IPS-18c (cell line): ENCODE data around the gene PTPRN2.
"Not testable (repeated sequence)": the region's sequence is repeated elsewhere in the genome, so short reads cannot be mapped to it uniquely, and the experiment has no call there.

Source experiments
- H3K4me3 ChIP-seq: 2 replicates; pipeline ENCODE4 v1.7.0; 2013; ENCODE audit warnings: low read depth, mild to moderate bottlenecking, low read length, moderate library complexity; ENCODE audit not compliant: insufficient read depth
- H3K9me3 ChIP-seq: one replicate; pipeline ENCODE4 v1.6.1; 2013; ENCODE audit warnings: mild to moderate bottlenecking, low read length, moderate library complexity; ENCODE audit not compliant: control insufficient read depth, insufficient read depth

Gene PTPRN2

DNA sequence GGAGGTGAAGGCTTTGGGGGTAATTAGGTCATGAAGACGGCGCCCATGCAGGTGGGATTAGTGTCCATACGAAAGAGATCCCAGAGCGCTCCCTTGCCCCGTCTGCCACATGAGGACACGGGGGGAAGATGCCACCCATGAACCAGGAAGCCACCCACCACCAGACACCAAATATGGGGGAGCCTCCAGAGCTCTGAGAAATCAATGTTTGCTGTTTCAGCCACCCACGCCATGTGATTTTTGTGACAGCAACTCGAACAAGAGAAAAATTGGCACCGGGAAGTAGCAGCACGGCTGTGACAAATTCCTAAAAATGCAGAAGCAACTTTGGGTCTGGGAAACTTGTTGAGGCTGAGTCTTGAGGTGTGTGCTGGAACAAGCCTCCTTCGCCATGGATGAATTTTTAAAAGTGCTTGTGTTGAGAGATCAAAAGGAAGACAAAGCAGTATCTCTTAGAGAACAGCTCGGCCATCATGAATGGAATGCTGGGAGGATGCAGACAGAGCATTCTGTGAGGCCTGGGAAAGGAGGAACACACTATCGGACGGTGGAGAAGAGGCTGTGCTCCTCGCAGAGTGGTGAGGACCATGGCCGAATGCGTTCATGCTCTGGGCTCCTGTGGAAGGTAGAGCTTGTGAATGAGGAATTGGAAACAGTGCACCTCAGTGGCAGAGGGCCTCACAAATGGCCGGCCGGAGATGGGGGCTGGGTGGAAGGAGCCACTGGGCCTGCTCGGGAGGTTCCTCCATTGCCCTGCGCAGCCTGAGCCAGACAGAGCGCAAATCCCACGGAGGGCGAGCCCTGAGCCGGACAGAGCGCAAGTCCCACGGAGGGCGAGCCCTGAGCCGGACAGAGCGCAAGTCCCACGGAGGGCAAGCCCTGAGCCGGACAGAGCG lies 277.5 kb downstream of the PTPRN2 start:
- H3K9me3 ChIP-seq = peaks cover 51% of the 10 kb centered on the region
- no peak overlapping the region for H3K4me3 ChIP-seq

DNA sequence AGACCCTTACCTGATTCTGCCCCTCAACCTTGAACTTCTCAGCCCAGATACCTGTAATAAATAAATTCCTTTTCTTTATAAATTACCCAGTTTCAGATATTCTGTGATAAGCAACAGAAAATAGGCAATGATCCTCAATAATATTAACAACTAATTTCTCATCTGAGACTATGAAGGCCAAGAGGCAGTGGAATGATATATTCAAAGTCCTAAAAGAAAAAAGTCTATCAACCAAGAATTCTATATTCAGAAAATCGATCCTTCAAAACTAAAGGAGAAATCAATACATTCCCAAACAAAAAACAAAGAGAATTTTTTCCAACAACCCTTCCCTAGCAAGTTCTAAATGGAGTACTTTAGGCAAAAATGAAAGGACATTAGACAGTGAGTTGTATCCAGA lies 279.6 kb downstream of the PTPRN2 start:
- peaks cover 41% of the 10 kb centered on the region for H3K9me3 ChIP-seq
- no peak overlapping the region for H3K4me3 ChIP-seq

DNA sequence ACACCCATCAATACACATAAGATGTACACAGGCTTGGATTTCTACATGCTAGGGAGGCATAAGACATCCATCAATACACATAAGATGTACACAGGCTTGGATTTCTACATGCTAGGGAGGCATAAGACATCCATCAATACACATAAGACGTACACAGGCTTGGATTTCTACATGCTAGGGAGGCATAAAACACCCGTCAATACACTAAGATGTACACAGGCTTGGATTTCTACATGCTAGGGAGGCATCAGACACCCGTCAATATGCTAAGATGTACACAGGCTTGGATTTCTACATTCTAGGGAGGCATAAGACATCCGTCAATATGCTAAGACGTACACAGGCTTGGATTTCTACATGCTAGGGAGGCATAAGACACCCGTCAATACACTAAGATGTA lies 283.6 kb downstream of the PTPRN2 start:
- peaks cover 28% of the 10 kb centered on the region for H3K9me3 ChIP-seq
- not testable (repeated sequence) for H3K4me3 ChIP-seq

DNA sequence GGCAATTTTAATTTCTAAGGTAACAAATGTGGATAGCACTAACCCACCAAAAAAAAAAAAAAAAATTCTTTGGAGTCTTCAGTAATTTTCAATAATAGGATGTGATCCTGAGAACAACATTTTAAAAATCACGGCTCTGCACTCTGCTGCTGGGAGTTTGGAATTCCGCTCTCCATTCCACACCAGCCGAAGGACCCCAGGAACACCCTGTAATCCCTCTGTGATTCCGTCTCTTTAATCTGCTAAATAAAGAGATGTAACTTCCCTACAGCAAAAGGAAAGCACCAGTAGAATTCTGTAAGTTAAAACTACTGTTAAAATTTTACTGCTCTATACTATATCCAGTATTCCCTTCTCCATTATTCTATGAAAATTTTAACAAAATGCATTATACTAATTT lies 284.5 kb downstream of the PTPRN2 start:
- Histone ChIP-seq H3K4me3 (no peak overlapping the region), H3K9me3 (peaks cover 36% of the 10 kb centered on the region)

DNA sequence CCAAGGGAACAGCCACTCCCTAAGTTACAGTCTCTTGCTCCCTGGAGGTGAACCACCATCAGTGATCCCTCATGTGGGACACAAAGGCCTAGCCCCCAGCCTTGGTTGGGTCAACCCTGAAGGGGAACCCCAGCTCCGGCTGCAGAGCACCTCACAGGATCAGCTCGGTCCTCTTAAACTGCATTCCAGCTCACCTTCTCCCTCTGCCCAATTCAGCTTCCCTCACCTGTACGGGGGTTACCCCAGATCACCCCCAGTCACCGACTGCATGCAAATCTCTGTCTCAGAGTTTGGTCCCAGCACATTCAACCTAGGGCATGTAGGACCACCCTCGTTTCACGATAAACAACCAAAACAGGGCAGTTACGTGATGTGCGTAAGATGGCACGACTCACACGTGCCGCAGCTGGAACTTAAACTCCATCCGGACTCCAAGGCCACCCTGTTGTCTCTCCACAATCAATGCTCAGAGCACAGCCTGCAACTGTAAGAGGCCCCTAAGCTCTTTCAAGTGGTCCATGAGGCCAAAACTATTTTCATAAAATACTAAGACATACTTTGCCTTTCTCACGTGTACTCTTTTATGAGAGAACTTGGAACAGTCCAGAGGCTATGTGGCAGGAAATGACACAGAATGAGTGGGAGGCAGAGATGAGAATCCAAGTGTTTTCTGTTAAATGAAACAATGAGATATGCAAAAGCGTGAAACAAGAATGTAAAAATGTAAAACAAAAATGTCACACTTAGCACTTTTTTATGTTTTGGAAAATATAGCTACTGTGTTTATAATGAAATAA lies 285.2 kb downstream of the PTPRN2 start:
- no peak overlapping the region; the same call in 1 of the 2 replicates for H3K4me3 ChIP-seq
- H3K9me3 ChIP-seq = peaks cover 33% of the 10 kb centered on the region

DNA sequence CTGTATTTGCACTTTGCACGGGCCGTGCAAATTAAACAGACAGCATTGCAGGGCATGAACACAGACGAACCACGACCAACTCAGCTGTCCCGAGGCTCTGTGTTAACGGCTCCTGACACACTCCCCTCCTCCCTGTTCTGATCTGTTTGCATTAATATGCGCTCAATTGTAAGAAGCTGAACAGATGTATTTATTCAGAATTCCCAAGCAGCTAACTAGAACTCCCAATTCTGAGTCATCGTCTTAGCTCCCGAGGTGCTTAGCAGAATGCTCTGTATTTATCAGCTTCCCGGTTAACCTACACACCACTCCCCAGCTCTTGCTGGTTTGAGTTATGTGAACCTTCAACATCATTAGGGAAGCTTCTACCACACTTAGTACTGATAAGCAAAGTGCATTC lies 286.4 kb downstream of the PTPRN2 start:
- H3K9me3 ChIP-seq = peaks cover 37% of the 10 kb centered on the region
- H3K4me3 ChIP-seq = no peak overlapping the region

DNA sequence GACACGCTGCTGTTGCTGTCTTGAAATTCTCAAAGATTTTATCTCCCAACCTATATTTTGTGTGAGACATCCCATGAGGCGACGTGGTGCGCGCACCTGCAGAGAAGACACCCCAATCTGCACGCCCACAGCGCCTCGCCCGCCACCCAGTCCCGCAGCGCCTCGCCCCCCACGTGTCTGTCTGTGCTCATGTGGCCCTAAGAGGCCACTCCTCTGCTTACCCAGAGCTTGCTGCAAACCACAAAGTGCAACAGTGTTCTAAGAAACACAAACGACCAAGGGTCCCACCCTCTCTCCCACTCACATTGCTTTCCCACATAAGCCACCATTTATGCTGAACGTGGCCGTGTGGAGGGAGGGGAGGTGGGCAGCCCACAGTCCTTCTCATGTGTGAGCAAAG lies 287.2 kb downstream of the PTPRN2 start:
- no peak overlapping the region for H3K4me3 ChIP-seq
- H3K9me3 ChIP-seq = peaks cover 38% of the 10 kb centered on the region

DNA sequence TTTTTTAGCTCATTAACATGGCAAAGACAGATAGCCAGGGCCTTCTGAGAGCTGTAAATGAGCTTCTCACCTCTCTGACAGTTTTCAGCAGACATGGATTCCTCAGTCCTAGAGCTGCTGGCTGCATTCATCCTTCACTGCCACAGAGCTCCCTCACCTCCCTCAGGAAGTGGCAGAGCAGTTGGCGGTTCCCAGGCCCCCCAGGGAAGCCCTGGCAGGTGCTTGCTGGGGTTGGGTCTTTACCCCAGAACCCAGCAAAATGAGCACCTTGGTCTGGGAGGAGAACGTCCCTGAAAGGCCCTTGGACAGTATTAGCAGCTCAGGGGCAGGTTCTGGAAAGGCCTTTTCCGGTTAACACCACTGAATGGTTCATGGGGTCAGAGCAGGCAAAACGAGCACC lies 288.0 kb downstream of the PTPRN2 start:
- no peak overlapping the region for H3K4me3 ChIP-seq
- peaks cover 44% of the 10 kb centered on the region for H3K9me3 ChIP-seq

DNA sequence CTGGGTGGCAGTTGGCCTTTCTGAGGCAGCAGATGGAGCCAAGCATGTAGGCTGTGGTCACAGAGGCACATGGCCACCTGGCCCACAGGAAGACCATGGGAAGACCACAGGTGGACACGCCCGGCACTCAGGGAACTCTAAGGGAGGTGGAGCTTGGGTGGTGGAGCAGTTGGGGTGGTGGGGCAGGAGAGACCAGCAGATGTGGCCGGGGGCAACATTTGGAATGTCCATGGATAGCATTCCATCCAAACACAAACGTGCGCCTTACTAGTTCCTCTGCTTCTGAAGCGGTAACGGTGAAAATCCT lies 290.9 kb downstream of the PTPRN2 start:
- peaks cover 52% of the 10 kb centered on the region for H3K9me3 ChIP-seq
- no peak overlapping the region for H3K4me3 ChIP-seq

DNA sequence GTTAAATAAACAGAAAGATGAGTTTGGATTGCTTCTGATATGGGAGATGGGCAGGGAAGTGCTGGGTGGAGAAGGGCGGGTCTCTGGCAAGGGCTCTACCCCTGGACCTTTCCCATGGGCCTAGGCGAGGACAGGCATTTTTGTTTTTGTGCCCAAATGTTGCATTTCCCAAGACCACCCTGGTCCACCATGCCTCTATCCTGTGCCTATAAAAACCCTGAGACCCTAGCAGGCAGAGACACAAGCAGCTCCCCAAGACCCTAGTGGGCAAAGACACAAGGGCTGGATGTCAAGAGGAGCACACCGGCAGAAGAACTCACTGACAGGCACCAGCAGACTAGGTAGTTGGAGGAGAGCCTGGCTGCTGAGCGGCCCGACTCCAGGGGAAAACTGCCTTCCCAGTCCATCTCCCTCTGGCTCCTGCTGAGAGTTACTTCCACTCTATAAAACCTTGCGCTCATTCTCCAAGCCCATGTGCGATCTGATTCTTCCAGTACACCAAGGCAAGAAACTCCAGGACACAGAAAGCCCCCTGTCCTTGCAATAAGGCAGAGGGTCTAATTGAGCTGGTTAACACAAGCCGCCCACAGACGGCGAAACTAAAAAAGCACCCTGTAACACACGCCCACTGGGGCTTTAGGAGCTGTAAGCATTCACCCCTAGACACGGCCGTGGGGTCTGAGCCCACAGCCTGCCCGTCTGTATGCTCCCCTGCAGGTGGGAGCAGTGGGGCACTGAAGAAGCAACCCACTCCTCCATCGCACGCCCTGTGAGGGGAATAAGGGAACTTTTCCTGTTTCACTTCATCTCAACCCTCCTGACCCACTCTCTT lies 291.4 kb downstream of the PTPRN2 start:
- H3K9me3 ChIP-seq = peaks cover 49% of the 10 kb centered on the region

DNA sequence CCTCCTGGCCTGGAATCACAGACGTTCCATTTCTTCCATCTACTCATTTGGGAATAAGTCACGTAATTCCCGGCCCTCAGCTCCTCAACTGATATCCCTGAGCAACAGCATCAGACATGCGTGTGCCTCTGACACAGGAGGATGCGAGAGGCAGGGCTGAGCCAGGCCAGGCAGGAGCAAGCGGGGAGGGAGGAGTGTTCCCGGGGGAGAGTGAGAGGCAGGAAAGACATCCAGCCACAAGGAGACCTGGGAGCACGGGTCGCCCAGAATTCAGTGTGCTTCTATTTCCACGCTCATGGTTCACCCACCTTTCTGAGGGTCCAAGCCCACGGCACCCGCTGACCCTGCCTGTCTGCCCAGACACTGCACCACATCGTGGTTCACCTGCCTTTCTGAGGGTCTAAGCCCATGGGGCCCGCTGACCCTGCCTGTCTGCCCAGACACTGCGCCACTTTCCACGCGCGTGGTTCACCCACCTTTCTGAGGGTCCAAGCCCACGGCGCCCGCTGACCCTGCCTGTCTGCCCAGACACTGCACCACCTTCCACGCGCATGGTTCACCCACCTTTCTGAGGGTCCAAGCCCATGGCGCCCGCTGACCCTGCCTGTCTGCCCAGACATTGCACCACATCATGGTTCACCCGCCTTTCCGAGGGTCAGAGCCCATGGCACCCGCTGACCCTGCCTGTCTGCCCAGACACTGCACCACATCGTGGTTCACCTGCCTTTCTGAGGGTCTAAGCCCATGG lies 293.0 kb downstream of the PTPRN2 start:
- peaks cover 46% of the 10 kb centered on the region for H3K9me3 ChIP-seq
- not testable (repeated sequence) for H3K4me3 ChIP-seq

More for the DNA sequence above, 291.4 kb downstream of the PTPRN2 start:
- no peak overlapping the region for H3K4me3 ChIP-seq

DNA sequence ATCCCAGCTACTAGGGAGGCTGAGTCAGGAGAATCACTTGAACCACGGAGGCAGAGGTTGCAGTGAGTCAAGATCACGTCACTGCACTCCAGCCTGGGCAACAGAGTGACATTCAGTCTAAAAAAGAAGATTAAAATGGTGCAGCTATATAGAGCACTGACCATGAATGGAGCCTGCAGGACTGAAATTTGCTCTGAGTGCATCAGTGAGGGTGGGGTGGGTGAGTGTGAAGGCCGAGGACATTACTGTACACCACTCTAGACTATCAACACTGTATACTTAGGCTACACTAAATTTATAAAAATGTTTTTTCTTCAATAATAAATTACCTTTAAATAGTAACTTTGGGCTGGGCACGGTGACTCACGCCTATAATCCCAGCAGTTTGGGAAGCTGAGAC lies 294.7 kb downstream of the PTPRN2 start:
- Histone ChIP-seq H3K4me3 (no peak overlapping the region), H3K9me3 (peaks cover 41% of the 10 kb centered on the region)

DNA sequence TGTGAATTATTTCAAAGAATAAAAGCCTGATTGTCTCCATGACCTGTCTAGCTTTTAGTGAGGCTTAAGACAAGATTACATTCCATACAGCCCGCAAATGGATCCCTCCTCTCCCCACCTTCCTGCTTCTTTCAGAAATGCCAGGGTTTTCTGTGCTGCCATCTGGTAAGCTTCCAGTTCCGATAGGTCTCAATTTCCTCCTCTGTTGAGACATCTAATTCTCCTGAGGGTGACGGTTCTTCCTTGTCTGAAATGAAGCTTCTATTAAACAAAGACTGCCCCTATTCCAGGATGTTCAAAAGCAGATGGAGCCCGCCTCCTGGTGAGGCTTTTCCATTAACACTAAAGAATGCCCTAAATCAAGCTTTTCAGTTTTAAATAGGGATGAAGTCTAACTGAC lies 295.6 kb downstream of the PTPRN2 start:
- H3K4me3 ChIP-seq = no peak overlapping the region
- peaks cover 38% of the 10 kb centered on the region for H3K9me3 ChIP-seq

DNA sequence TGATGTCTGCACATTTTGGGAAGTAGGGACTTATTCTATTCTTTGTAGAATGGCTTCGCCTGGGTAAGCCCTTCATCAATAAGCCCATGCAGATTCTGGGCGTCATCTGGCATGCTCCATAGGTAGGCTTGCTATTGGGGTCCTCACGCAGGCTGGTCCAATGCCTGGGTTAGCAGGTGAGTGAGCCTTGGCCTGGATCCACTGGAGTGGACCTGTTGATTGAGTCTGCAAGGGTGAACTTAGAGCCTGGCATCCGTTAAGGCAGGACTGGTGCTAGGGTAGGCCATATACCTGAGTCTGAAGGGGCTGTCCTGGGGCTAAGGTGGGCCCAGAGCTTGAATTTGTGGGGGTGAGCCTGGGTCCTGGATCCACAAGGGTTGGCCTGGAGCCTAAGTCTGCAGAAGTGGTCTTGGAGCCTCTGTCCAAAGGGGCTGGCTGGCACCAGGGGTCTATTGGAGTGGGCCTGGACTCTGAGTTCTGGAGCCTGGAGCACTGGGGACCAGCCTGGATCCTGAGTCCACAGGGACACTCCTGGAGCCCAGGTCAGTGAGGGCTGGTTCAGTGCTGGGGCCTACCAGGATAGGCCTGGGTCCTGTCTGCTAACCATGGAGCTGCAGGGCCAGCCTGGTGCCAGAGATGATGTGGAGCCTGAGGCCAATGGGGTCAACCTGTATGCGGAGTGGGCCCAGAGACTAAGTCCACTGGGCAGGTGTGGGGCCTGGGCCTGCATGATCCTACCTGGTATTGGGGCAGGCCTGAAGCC lies 297.7 kb downstream of the PTPRN2 start:
- H3K9me3 ChIP-seq = peaks cover 29% of the 10 kb centered on the region
- peak overlapping the region; percentile 24; the same call in 1 of the 2 replicates for H3K4me3 ChIP-seq

DNA sequence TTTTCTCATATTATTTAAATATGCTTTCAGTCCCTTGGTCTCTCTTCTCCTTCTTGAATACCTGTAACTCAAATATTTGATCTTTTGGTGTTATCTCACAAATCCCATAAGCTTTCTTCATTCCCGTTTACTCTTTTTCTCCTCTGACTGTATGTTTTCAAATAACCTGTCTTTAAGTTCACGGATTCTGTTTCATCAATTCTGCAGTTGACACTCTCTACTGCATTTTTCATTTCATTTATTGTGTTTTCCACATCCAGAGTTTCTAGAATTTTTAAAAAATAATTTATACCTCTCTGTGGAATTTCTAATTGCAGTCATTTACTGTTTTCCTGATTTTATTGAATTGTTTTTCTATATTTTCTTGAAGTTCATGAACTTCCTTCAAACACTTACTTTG lies 298.4 kb downstream of the PTPRN2 start:
- no peak overlapping the region for H3K4me3 ChIP-seq
- peaks cover 23% of the 10 kb centered on the region for H3K9me3 ChIP-seq

DNA sequence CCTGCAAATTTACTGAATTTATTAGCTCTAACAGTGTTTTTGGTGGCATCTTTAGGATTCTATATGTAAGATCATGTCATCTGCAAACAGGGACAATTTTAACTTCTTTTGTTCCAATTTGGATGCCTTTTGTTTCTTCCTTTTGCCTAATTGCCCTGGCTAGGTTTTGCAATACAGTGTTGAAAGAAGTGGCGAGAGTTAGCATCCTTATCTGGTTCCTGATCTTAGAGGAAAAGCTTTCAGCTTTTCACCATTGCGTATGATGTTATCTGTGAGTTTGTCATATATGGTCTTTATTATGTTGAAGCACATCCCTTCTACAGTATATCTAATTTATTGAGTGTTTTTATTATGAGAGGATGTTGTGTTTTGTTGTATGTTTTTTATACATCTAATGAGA lies 301.4 kb downstream of the PTPRN2 start:
- H3K9me3 ChIP-seq = peaks cover 26% of the 10 kb centered on the region
- no peak overlapping the region for H3K4me3 ChIP-seq
